Thyroid gland (tissue), 4 donors: Measurements from ENCODE around the gene RAP2C. TPM values are rescaled to one million over a fixed set of nuclear protein-coding genes. Genes with fewer than 3 reads are reported as not detected.

Experiments used
- DNase-seq, 2 donors: peaks; one replicate each; pipeline ENCODE4 v3.0.0-alpha.2; 2019
- H3K27ac ChIP-seq, 3 donors: fragments of 200-600 bp; sonication (generic); 1 replicate in 2 of 3; 2 replicates in 1 of 3; pipeline ENCODE4 v1.5.1; 2016 to 2019; ENCODE audit warnings: mild to moderate bottlenecking in 1 of 3, moderate library complexity in 1 of 3
- H3K27me3 ChIP-seq: fragments of 200-600 bp; sonication (generic); one replicate; pipeline ENCODE4 v1.5.1; 2019
- H3K36me3 ChIP-seq, 2 donors: fragments of 200-600 bp; sonication (generic); one replicate each; pipeline ENCODE4 v1.5.1; 2016 to 2019
- H3K4me1 ChIP-seq, 2 donors: fragments of 200-600 bp; sonication (generic); one replicate each; pipeline ENCODE4 v1.5.1; 2017 to 2019
- H3K4me3 ChIP-seq, 3 donors: fragments of 200-600 bp; sonication (generic); replicated peaks in 1 of 3; 1 replicate in 2 of 3; 2 replicates in 1 of 3; pipeline ENCODE4 v1.5.1; 2016; ENCODE audit warnings: mild to moderate bottlenecking in 1 of 3
- H3K9me3 ChIP-seq: fragments of 200-600 bp; sonication (generic); one replicate; pipeline ENCODE4 v1.5.1; 2017
- CTCF ChIP-seq, 6 experiments: fragments of 200-600 bp in 3 of 6; fragments of 450-650 bp in 3 of 6; sonication (generic) in 3 of 6; IDR thresholded peaks; one replicate each; pipeline ENCODE4 v1.5.1; 2016 to 2019; ENCODE audit warnings: antibody characterized with exemption in 6 of 6, mild to moderate bottlenecking in 2 of 6, inconsistent platforms in 1 of 6, moderate library complexity in 1 of 6
- POLR2A ChIP-seq, 2 donors: fragments of 450-650 bp; IDR thresholded peaks; one replicate each; pipeline ENCODE4 v1.6.1; 2017; ENCODE audit warnings: antibody characterized with exemption in 2 of 2, mild to moderate bottlenecking in 2 of 2, moderate library complexity in 1 of 2
- WGBS, 2 donors: methylation state at CpG; one replicate each; pipeline ENCODE4 v1.1.5; 2017; 5-methylcytosine and 5-hydroxymethylcytosine counted together
- intact Hi-C: fragments of 100-400 bp; cut with DNase I; formaldehyde crosslinking; loops from one replicate; pipeline ENCODE4 v1.15.1; 2023
- total RNA-seq, 4 donors: library from RNA; depleted of rRNA; stranded (reverse); fragments of >200 nt; gene quantifications; one replicate each; pipeline ENCODE4 v1.2.3, GENCODE V29; 2016

RAP2C gene
- total RNA-seq, 4 donors from 2014 or later = 13.3 to 16.7 (median 14.6) TPM

DNA sequence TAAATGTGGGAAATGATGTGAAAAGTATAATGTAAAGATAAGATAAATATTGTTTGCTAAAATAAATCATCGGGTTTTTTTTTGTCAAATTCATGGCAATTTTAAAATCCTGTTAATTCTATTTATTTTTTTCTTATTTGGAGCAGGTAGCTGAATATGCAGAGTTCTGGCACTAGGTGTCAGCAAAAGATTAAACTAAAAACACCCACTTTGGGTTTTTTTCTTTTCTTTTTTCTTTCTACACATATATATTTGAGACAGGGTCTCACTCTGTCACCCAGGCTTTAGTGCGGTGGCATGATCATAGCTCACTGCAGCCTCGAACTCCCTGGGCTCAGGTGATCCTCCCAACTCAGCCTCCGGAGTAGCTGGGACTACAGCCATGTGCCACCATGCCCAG lies 6.9 kb upstream of the RAP2C start:
- WGBS, 2 donors = 71 to 75% methylated on average over 4 of the region's 4 CpGs

DNA sequence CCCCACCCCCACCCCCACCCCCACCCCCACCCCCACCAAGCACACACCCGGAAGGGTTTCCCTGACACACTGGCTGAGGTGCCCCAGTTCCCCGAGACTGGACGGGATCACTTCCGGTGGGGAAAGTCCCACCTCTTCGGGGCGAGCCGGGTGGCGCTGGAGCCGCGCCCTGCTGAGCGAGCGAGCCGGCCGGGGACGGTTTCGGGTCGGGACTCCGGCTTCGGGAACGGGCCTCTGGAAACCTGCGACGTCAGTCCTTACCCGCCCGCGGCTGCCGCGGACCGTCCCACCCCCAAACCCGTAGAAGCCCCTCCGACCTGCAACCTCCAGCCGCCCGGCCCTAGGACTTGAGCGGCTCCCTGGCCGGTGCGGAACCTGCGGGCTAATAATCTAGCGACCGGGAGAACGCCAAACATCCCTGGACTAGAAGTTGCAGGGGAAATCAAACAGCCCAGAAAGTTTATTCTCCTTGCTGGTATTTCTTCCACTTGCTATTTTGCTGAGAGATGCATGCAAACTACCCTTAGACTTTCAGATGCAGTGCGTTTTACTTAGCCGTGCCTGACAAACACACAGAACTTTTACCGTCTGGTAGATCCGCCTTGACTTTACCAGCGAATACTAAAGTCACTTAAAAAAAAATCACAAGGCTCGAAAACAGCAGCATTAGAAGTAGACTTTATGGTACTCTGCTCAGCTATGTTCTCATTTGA lies 991 bp downstream of the RAP2C start:
- Histone ChIP-seq H3K4me3 (peak overlapping the region in 2 of 3 donors; percentile 40 to 47), H3K27me3 (no peaks in the 10 kb centered on the region), H3K36me3 (no peaks in the 10 kb centered on the region), H3K9me3 (no peaks in the 10 kb centered on the region), H3K4me1 (peaks cover 0 to 12% of the 10 kb centered on the region in 2 donors), H3K27ac (peak overlapping the region; percentile 59 to 93 (median 93))
- WGBS, 2 donors = 1 to 3% methylated on average over 6 to 9 of the region's 45 CpGs
- TF ChIP-seq CTCF (IDR thresholded peaks at IDR 0.05) = no peak
- peak in 1 of 2 donors; percentile 52 for TF ChIP-seq POLR2A (IDR thresholded peaks at IDR 0.05)
- DNase-seq = peak; percentile 79 to 85
- intact Hi-C loops = no loop called here

More for the DNA sequence above, 6.9 kb upstream of the RAP2C start:
- DNase-seq = no peak
- intact Hi-C loops = no loop called here
- Histone ChIP-seq H3K9me3 (no peaks in the 10 kb centered on the region), H3K27ac (no peak overlapping the region), H3K4me1 (no peaks in the 10 kb centered on the region), H3K4me3 (no peak overlapping the region), H3K36me3 (no peaks in the 10 kb centered on the region), H3K27me3 (no peaks in the 10 kb centered on the region)
- TF ChIP-seq CTCF (IDR thresholded peaks at IDR 0.05) = peak in 2 of 6 experiments; percentile 6 to 27
- no peak for TF ChIP-seq POLR2A (IDR thresholded peaks at IDR 0.05)

GRCh38 chrX:132217203-132218073 lies 1.8 kb downstream of the RAP2C start:
- WGBS, 2 donors = 4 to 5% methylated on average over 18 to 19 of the region's 74 CpGs
- Histone ChIP-seq H3K27ac (peak overlapping the region; percentile 90 to 93 (median 93)), H3K36me3 (peaks cover 0 to 4% of the 10 kb centered on the region in 2 donors), H3K9me3 (no peaks in the 10 kb centered on the region), H3K4me1 (peaks cover 0 to 12% of the 10 kb centered on the region in 2 donors), H3K27me3 (no peaks in the 10 kb centered on the region), H3K4me3 (peak overlapping the region; percentile 33 to 60 (median 47))
- peak in 1 of 2 donors; percentile 44 for TF ChIP-seq POLR2A (IDR thresholded peaks at IDR 0.05)
- no peak for TF ChIP-seq CTCF (IDR thresholded peaks at IDR 0.05)
- intact Hi-C loops = no loop called here
- DNase-seq = peak; percentile 59 to 66

DNA sequence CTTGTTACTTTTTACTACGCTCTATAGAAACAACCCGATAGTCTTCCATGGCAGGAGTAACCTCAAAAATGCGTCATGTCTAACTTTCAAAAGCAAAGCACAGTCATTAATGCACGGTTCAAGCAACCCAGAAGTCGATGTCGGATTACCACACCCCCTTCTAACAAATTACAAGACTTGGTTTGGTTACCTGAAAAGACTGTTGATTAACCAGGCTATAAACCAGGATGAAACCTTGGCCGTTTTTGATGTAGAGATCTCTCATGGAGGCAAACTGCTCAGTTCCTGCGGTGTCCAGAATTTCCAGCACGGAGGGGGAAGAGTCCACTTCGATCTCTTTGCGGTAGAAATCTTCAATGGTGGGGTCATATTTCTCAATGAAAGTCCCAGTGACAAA lies 2.4 kb downstream of the RAP2C start:
- no peaks in the 10 kb centered on the region for H3K9me3 ChIP-seq
- intact Hi-C loops = no loop called here
- H3K27me3 ChIP-seq = no peaks in the 10 kb centered on the region
- no peak for TF ChIP-seq CTCF (IDR thresholded peaks at IDR 0.05)
- no peak for TF ChIP-seq POLR2A (IDR thresholded peaks at IDR 0.05)
- H3K36me3 ChIP-seq = peaks cover 0 to 4% of the 10 kb centered on the region in 2 donors
- H3K27ac ChIP-seq = peak overlapping the region in 2 of 3 donors; percentile 93
- peak overlapping the region; percentile 33 to 60 (median 47) for H3K4me3 ChIP-seq
- peaks cover 0 to 12% of the 10 kb centered on the region in 2 donors for H3K4me1 ChIP-seq
- WGBS, 2 donors = 1 to 2% methylated on average over 11 of the region's 11 CpGs
- no peak for DNase-seq
